ENCODE data around the gene MYMK.

DNA sequence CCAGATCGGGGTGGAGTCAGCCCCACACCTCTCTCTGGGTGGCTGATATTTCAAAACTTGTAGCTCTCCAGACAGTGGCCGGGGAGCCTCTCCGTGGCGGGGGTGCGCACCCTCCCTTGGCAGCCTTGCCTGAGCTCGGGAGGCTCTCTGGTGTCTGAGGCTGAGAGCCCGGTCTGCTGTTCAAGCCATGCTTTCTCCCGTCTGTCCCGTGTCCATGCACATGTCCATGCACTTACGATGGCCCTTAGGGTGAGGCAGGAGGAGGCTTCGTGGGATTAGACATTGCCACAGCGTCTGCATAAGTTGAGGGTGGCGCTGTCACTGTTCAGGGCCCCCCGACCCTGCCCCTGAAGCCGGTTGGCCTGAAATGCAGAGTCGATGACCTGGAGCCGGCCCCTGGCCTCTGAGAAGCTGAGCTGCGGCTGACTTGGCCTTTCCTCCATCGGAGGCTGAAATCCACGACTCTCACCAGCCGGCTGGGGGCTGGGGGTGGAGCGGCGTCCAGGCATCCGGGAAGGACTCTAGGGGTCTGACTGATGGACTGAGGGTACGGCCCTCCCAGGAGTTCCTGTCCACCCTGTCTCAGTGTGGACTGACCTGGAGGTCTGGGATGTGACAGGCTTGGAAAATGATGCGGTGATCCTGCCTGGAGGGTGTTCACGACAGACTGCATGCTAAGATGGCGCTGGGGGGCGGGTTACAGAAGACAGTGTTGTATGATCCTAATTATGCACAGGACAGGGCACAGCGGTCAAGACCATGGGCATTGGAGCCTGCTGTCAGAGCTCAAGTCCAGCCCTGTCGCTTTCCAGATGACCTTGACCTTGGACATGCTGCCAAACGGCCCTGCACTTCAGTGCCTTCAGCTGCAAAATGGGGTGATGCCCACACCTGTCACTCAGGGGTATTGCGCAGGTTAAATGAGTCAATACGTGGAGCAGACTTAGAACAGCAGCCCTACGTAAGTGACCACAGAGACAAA, 27.6 kb downstream of the MYMK start:
- TF ChIP-seq, protein P1, sequence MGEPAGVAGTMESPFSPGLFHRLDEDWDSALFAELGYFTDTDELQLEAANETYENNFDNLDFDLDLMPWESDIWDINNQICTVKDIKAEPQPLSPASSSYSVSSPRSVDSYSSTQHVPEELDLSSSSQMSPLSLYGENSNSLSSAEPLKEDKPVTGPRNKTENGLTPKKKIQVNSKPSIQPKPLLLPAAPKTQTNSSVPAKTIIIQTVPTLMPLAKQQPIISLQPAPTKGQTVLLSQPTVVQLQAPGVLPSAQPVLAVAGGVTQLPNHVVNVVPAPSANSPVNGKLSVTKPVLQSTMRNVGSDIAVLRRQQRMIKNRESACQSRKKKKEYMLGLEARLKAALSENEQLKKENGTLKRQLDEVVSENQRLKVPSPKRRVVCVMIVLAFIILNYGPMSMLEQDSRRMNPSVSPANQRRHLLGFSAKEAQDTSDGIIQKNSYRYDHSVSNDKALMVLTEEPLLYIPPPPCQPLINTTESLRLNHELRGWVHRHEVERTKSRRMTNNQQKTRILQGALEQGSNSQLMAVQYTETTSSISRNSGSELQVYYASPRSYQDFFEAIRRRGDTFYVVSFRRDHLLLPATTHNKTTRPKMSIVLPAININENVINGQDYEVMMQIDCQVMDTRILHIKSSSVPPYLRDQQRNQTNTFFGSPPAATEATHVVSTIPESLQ (CRISPR knock-in tag; conservative IDR thresholded peaks at IDR 0.05), result no peak
- TF ChIP-seq, protein P2, sequence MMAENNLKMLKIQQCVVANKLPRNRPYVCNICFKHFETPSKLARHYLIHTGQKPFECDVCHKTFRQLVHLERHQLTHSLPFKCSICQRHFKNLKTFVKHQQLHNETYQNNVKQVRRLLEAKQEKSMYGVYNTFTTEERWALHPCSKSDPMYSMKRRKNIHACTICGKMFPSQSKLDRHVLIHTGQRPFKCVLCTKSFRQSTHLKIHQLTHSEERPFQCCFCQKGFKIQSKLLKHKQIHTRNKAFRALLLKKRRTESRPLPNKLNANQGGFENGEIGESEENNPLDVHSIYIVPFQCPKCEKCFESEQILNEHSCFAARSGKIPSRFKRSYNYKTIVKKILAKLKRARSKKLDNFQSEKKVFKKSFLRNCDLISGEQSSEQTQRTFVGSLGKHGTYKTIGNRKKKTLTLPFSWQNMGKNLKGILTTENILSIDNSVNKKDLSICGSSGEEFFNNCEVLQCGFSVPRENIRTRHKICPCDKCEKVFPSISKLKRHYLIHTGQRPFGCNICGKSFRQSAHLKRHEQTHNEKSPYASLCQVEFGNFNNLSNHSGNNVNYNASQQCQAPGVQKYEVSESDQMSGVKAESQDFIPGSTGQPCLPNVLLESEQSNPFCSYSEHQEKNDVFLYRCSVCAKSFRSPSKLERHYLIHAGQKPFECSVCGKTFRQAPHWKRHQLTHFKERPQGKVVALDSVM (CRISPR knock-in tag; IDR thresholded peaks at IDR 0.05), result no peak
- TF ChIP-seq ZNF232 (CRISPR knock-in tag; IDR thresholded peaks at IDR 0.05; ENCODE audit: borderline replicate concordance), result no peak
- TF ChIP-seq ZNF274 (CRISPR knock-in tag; IDR thresholded peaks at IDR 0.05), result no peak
- no peak for TF ChIP-seq RBM22 (optimal IDR thresholded peaks at IDR 0.05; ENCODE audit: low read length)
- TF ChIP-seq HCFC1 (IDR thresholded peaks at IDR 0.05; ENCODE audit: low read depth, low read length), result no peak
- TF ChIP-seq, protein P3, sequence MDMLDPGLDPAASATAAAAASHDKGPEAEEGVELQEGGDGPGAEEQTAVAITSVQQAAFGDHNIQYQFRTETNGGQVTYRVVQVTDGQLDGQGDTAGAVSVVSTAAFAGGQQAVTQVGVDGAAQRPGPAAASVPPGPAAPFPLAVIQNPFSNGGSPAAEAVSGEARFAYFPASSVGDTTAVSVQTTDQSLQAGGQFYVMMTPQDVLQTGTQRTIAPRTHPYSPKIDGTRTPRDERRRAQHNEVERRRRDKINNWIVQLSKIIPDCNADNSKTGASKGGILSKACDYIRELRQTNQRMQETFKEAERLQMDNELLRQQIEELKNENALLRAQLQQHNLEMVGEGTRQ (IDR thresholded peaks at IDR 0.05; ENCODE audit: low read depth, low read length), result no peak
- TF ChIP-seq, protein P3 (CRISPR knock-in tag; IDR thresholded peaks at IDR 0.05; ENCODE audit: borderline replicate concordance), result no peak
- no peak for TF ChIP-seq SIN3A (IDR thresholded peaks at IDR 0.05; ENCODE audit: borderline replicate concordance, low read depth, low read length)
- TF ChIP-seq, protein P4, sequence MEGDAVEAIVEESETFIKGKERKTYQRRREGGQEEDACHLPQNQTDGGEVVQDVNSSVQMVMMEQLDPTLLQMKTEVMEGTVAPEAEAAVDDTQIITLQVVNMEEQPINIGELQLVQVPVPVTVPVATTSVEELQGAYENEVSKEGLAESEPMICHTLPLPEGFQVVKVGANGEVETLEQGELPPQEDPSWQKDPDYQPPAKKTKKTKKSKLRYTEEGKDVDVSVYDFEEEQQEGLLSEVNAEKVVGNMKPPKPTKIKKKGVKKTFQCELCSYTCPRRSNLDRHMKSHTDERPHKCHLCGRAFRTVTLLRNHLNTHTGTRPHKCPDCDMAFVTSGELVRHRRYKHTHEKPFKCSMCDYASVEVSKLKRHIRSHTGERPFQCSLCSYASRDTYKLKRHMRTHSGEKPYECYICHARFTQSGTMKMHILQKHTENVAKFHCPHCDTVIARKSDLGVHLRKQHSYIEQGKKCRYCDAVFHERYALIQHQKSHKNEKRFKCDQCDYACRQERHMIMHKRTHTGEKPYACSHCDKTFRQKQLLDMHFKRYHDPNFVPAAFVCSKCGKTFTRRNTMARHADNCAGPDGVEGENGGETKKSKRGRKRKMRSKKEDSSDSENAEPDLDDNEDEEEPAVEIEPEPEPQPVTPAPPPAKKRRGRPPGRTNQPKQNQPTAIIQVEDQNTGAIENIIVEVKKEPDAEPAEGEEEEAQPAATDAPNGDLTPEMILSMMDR (CRISPR knock-in tag; IDR thresholded peaks at IDR 0.05), result no peak
- TF ChIP-seq EZH2 (conservative IDR thresholded peaks at IDR 0.05; ENCODE audit: low read depth, low read length), result no peak
- TF ChIP-seq MED13 (CRISPR knock-in tag; IDR thresholded peaks at IDR 0.05), result no peak
- TF ChIP-seq, protein P5, sequence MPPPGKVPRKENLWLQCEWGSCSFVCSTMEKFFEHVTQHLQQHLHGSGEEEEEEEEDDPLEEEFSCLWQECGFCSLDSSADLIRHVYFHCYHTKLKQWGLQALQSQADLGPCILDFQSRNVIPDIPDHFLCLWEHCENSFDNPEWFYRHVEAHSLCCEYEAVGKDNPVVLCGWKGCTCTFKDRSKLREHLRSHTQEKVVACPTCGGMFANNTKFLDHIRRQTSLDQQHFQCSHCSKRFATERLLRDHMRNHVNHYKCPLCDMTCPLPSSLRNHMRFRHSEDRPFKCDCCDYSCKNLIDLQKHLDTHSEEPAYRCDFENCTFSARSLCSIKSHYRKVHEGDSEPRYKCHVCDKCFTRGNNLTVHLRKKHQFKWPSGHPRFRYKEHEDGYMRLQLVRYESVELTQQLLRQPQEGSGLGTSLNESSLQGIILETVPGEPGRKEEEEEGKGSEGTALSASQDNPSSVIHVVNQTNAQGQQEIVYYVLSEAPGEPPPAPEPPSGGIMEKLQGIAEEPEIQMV (CRISPR knock-in tag; IDR thresholded peaks at IDR 0.05; ENCODE audit: low read depth), result no peak
- no peak for TF ChIP-seq MXI1 (IDR thresholded peaks at IDR 0.05; ENCODE audit: borderline replicate concordance, low read depth, low read length)
